Right lung (tissue), 5 donors: ENCODE measurements around the gene MAP2K6. TPM values are rescaled to one million over a fixed set of nuclear protein-coding genes. Genes with fewer than 3 reads are reported as not detected.

ENCODE experiments used
- DNase-seq, 2 donors: peaks; one replicate each; pipeline ENCODE4 v3.0.0-alpha.2; 2013
- polyA plus RNA-seq, 5 donors: library from polyadenylated mRNA; unstranded; fragments of 120-200 nt; gene quantifications; one replicate each; pipeline versions ENCODE4 v1.2.1 to v1.2.3, GENCODE V29; 2013; ENCODE audit warnings: inconsistent platforms in 1 of 5, low replicate concordance in 1 of 5; ENCODE audit not compliant: insufficient read length in 5 of 5, insufficient read depth in 1 of 5

Gene MAP2K6
- polyA plus RNA-seq, 5 donors, result 14.5 to 25.0 (median 23.4) TPM

DNA sequence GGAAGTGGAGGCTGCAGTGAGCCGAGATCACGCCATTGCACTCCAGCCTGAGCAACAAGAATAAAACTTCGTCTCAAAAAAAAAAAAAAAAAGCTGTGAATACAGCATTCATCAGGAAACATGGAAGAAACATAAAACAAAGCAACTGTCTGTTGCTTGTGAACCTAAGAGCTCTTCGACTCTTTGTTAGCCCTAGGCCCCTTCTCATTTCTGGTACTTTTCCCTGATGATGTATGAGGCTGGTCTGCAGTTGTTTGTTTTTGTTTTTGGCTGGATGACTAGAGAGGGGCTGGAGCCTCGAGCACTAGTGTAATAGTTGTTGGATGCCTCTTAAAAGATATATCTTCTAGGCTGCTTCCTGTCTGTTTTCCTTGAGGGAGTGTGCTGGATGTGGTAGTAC is 113.5 kb downstream of the MAP2K6 start:
- no peak for DNase-seq

GRCh38 chr17:69533481-69534234 is 119.2 kb downstream of the MAP2K6 start:
- no peak for DNase-seq

DNA sequence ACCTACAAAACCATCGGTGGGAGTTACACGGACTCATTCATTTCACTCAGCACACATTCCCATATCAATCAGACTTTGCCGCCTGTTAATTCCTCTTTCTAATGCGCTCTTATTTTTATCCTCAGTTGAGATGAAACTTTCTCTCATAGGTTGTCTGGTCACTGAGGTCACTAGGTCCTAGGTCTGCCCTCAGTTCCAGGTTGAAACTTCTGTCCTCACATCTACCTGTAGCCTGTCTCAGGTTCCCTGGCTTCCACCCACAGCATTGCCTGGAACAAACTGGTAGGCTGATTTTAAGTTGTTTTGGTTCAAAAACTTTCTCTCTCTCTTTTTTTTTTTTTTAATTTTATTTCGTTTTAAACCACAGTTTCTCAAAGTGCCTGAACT is 119.7 kb downstream of the MAP2K6 start:
- no peak for DNase-seq

DNA sequence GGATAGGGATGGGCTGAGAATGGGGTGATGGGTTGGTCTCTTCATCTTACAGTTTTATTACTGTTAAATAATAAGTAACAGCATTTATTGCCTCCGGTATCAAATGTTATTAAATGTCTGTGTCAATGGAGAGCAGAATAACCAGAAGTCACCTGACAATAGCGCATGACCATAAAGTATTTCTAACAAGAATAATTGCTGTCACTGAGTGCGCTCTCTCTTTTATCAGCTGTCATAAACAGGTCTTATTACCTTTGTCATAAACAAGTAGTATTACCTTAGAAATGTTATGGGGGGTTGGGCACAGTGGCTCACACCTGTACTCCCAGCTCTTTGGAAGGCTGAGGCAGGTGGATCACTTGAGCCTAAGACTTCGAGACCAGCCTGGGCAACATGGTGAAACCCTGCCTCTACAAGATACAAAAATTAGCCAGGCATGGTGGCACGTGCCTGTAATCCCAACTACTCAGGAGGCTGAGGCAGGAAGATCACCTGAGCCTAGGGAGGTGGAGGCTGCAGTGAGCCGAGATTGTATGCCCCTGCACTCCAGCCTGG is 120.6 kb downstream of the MAP2K6 start:
- DNase-seq, result no peak

GRCh38 chr17:69538795-69539194 is 124.3 kb downstream of the MAP2K6 start:
- DNase-seq, result no peak

DNA sequence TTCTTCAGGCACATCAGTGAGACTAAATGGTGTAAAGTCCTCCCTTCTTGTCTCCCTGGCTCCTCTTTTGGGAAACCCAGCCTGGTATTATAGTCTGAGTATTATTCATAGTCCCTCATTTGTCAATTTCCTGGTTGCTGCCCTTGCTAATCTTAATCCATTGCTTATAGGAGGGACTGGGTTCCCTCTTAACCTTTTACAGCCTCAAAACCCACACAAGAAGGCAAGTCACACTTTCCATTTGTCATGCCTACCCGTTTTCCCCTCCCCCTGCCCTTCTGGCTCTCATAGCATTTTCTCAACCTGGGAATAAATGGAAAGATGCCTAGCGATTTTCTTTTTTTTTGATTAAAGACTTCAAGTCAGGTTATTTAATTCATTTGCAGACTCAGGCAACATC is 124.8 kb downstream of the MAP2K6 start:
- no peak for DNase-seq

DNA sequence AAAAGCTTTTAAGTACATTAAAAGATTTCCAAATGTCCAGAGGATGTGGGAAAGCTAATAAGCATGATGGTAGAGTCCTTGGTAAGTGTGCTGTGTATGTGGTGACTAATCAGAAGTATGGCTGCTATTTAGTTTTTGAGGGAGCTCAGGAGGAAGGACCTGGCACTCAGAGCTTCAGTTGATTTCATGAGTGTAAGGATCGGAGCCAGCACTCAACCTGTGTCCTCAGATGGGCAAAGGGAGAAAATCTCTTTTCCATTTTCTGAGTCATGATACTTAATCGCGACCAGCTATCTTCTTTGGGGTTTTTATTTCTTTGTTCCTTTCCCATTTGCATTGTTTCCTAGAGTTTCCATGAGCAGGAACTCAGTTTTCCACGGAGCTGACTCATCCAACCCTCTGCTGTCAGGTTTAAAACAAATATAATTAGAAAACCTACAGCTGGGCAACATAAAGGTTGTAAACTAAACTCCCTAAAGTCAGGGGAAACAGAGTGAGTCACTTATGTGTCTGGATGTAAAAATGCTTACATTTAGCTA is 125.4 kb downstream of the MAP2K6 start:
- DNase-seq, result no peak

DNA sequence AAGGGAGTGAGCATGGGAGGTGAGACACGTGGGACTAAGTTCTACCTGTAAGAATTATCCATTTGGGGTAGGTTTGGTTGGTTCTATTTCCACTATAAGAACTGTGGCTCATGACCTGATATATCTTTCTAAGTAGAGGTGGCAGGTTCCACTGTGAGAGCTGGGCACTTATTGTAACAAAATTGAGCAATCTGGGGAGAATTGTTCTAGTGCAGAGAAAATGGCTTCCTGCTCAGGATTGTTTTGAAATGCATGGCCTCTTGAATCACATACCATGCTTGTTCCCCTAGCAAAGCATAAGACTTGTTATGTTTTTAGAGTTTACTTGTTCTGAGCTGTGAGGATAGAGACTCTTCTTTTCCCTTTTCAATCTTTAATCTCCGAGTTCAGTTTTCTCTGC is 125.9 kb downstream of the MAP2K6 start:
- no peak for DNase-seq

DNA sequence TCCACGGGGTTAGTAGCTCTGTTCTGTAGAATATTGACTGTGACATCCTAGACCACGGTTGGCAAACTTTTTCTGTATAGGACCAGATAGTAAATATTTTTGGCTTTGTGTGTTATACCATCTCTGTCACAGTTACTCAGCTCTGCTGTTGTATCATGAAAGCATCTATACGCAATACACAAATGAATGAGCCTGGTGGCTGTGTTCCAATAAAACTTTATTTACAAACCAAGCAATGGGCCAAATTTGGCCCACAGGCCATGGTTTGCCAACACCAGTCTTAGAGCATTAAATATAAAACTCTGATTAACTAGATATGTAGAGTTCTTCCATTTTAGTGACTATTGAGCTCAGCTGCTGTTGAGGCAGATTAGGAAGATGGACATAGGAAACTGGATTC is 132.7 kb downstream of the MAP2K6 start:
- DNase-seq, result no peak

GRCh38 chr17:69547947-69548346 is 133.4 kb downstream of the MAP2K6 start:
- no peak for DNase-seq

GRCh38 chr17:69551212-69552010 is 136.9 kb downstream of the MAP2K6 start:
- no peak for DNase-seq

- DNase-seq, result no peak
Measured at GRCh38 chr17:69552986-69553667, 138.6 kb downstream of the MAP2K6 start.

- no peak for DNase-seq
Measured at GRCh38 chr17:69555056-69555455, 140.6 kb downstream of the MAP2K6 start.

- no peak for DNase-seq
Measured at GRCh38 chr17:69557339-69557738, 142.8 kb downstream of the MAP2K6 start.

DNA sequence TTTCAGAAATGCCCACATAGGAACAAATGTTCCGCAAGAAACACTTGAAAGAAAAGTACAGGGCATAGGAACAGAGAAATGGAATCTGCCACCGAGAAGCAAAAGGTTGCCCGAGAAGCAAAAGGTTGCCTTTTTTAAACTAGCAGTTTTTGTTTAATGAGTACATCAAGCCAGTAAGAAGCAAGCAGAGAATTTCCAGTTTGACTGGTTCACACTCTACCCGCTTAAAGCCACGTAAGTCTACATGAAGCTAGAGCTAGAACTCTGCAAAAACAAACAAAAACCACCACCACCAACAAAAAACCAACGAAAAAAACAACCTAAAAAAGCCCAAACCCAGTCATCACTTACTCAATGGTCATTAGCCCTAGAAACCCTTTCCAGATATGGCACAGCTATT is 144.3 kb downstream of the MAP2K6 start:
- no peak for DNase-seq

DNA sequence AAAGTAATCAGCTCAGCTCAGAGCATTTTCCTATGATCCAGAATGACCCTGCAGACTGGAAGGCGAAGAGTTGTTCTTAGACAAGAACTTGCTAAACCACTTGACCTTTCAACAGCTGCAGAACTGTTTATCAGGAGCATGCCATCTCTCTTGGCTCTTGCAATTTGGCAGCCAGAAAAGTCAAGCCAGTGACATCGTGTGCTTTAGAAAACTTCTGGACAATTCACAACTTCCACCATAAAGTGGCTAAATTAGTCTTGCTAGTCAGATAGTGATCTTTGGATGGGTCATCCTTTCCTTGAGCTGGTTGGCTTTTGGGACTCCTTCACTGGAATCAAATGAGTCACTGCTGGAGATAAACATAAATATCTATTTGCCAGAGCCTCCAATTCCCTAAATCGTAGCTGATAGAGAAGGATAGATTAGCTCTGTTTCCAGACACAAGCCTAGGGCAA is 146.5 kb downstream of the MAP2K6 start:
- DNase-seq, result no peak

DNA sequence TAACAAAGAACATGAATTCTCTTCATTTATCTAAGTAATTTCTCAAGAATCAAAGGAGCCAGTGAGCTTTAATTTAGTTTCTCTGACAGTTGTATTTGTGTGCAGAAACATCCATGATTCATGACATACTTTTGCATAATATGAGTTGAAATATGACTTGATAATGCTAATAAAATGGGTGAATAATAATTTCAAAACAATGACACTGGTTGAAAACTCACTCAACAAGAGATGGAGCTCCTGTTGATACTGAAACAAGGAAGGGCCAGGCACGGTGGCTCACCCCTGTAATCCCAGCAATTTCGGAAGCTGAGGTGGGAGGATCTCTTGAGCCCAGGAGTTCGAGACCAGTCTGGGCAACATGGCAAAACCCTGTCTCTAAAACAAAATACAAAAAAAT is 147.0 kb downstream of the MAP2K6 start:
- DNase-seq, result no peak

GRCh38 chr17:69565447-69565846 is 150.9 kb downstream of the MAP2K6 start:
- no peak for DNase-seq

GRCh38 chr17:69567130-69567529 is 152.6 kb downstream of the MAP2K6 start:
- no peak for DNase-seq

GRCh38 chr17:69572747-69573146 is 158.2 kb downstream of the MAP2K6 start:
- no peak for DNase-seq

- DNase-seq, result no peak
Measured at GRCh38 chr17:69573396-69573795, 158.9 kb downstream of the MAP2K6 start.
